ENCODE data around the gene APLF. TPM values are rescaled to one million over a fixed set of nuclear protein-coding genes. Genes with fewer than 3 reads are reported as not detected.

The APLF gene
- polyA plus RNA-seq, 1 of the 3 experiments (the other 2 are of a cell fraction) = 1.1 TPM

DNA sequence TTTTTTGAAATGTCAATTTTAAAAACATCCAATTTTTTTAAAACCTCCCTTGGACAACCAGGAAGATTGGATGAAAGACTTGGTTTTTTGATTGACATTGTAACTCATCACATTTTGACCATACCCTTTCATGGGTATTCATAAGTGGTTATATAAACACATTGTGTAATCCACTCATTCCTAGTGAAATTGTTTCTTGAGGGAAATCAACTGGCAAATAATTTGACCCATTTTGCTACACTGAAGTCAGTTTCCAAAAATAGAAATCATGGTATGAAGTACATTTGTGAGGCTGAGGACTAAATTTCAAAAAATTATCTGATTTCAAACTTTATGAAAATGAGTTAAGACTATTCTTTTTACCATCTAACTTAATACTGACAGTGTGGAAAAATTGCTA lies 31.8 kb upstream of the APLF start:
- H4K20me1 ChIP-seq (ENCODE audit: insufficient read depth) = no peaks in the 10 kb centered on the region
- POLR2A ChIA-PET = no interaction called here

GRCh38 chr2:68436270-68436669 lies 31.1 kb upstream of the APLF start:
- Histone ChIP-seq H3K27me3 (ENCODE audit: insufficient read depth) (no peaks in the 10 kb centered on the region), H2AFZ (ENCODE audit: low read depth) (no peak overlapping the region), H3K27ac (ENCODE audit: low read depth in 2 of 2, low read length in 1 of 2) (no peak overlapping the region), H3K4me1 (ENCODE audit: control insufficient read depth in 1 of 2, insufficient read depth in 2 of 2, low read depth in 1 of 2, low read length in 1 of 2) (peaks cover 0 to 3% of the 10 kb centered on the region in 2 experiments; a peak in 1 of 4 replicates), H3K9me3 (no peaks in the 10 kb centered on the region), H3K4me2 (no peak overlapping the region), H3K36me3 (replicated peaks in 1 of 2; ENCODE audit: control insufficient read depth in 1 of 2, insufficient read depth in 2 of 2, low read length in 1 of 2) (no peaks in the 10 kb centered on the region), H3F3A (replicated peaks; ENCODE audit: insufficient read depth) (no peaks in the 10 kb centered on the region), H3K79me2 (ENCODE audit: insufficient read depth) (no peaks in the 10 kb centered on the region), H3K4me3 (ENCODE audit: low read depth in 2 of 2, low read length in 1 of 2) (no peak overlapping the region), H4K20me1 (ENCODE audit: insufficient read depth) (no peaks in the 10 kb centered on the region), H3K9ac (no peak overlapping the region), H3K9me2 (no peaks in the 10 kb centered on the region)
- CTCF ChIA-PET = no interaction called here
- POLR2A ChIA-PET = no interaction called here
- 54% methylated on average over 4 of the region's 4 CpGs for WGBS (ENCODE audit: low lambda C conversion rate)
- no peak for DNase-seq
- TF ChIP-seq FOSL2 (IDR thresholded peaks at IDR 0.05; ENCODE audit: borderline replicate concordance, low read depth) (no peak), MEF2A (IDR thresholded peaks at IDR 0.05; ENCODE audit: borderline replicate concordance, low read depth) (no peak), JUND (IDR thresholded peaks at IDR 0.05) (no peak), RAD21 (IDR thresholded peaks at IDR 0.05; ENCODE audit: low read length) (no peak), FOXJ3 (CRISPR knock-in tag; IDR thresholded peaks at IDR 0.05) (no peak), NRF1 (IDR thresholded peaks at IDR 0.05; ENCODE audit: low read depth, low read length) (no peak), NFIC (IDR thresholded peaks at IDR 0.05; ENCODE audit: borderline replicate concordance) (no peak), EZH2phosphoT487 (IDR thresholded peaks at IDR 0.05; ENCODE audit: borderline replicate concordance, low read depth) (no peak), POLR2AphosphoS5 (IDR thresholded peaks at IDR 0.05; ENCODE audit: low read depth, low read length) (no peak), CHD2 (IDR thresholded peaks at IDR 0.05; ENCODE audit: low read length, partially characterized antibody) (no peak)
- TF ChIP-seq, protein P1, sequence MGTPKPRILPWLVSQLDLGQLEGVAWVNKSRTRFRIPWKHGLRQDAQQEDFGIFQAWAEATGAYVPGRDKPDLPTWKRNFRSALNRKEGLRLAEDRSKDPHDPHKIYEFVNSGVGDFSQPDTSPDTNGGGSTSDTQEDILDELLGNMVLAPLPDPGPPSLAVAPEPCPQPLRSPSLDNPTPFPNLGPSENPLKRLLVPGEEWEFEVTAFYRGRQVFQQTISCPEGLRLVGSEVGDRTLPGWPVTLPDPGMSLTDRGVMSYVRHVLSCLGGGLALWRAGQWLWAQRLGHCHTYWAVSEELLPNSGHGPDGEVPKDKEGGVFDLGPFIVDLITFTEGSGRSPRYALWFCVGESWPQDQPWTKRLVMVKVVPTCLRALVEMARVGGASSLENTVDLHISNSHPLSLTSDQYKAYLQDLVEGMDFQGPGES (IDR thresholded peaks at IDR 0.05; ENCODE audit: low read depth, low read length) = no peak
- TF ChIP-seq, protein P2, sequence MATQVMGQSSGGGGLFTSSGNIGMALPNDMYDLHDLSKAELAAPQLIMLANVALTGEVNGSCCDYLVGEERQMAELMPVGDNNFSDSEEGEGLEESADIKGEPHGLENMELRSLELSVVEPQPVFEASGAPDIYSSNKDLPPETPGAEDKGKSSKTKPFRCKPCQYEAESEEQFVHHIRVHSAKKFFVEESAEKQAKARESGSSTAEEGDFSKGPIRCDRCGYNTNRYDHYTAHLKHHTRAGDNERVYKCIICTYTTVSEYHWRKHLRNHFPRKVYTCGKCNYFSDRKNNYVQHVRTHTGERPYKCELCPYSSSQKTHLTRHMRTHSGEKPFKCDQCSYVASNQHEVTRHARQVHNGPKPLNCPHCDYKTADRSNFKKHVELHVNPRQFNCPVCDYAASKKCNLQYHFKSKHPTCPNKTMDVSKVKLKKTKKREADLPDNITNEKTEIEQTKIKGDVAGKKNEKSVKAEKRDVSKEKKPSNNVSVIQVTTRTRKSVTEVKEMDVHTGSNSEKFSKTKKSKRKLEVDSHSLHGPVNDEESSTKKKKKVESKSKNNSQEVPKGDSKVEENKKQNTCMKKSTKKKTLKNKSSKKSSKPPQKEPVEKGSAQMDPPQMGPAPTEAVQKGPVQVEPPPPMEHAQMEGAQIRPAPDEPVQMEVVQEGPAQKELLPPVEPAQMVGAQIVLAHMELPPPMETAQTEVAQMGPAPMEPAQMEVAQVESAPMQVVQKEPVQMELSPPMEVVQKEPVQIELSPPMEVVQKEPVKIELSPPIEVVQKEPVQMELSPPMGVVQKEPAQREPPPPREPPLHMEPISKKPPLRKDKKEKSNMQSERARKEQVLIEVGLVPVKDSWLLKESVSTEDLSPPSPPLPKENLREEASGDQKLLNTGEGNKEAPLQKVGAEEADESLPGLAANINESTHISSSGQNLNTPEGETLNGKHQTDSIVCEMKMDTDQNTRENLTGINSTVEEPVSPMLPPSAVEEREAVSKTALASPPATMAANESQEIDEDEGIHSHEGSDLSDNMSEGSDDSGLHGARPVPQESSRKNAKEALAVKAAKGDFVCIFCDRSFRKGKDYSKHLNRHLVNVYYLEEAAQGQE (IDR thresholded peaks at IDR 0.05; ENCODE audit: low read depth, low read length) = no peak
- TF ChIP-seq, protein P3, sequence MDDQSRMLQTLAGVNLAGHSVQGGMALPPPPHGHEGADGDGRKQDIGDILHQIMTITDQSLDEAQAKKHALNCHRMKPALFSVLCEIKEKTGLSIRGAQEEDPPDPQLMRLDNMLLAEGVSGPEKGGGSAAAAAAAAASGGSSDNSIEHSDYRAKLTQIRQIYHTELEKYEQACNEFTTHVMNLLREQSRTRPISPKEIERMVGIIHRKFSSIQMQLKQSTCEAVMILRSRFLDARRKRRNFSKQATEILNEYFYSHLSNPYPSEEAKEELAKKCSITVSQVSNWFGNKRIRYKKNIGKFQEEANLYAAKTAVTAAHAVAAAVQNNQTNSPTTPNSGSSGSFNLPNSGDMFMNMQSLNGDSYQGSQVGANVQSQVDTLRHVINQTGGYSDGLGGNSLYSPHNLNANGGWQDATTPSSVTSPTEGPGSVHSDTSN (IDR thresholded peaks at IDR 0.05) = no peak

More for the DNA sequence above, 31.8 kb upstream of the APLF start:
- Histone ChIP-seq H3K4me3 (ENCODE audit: low read depth in 2 of 2, low read length in 1 of 2) (no peak overlapping the region), H3F3A (replicated peaks; ENCODE audit: insufficient read depth) (no peaks in the 10 kb centered on the region), H2AFZ (ENCODE audit: low read depth) (no peak overlapping the region), H3K36me3 (replicated peaks in 1 of 2; ENCODE audit: control insufficient read depth in 1 of 2, insufficient read depth in 2 of 2, low read length in 1 of 2) (no peaks in the 10 kb centered on the region), H3K9me3 (no peaks in the 10 kb centered on the region), H3K79me2 (ENCODE audit: insufficient read depth) (no peaks in the 10 kb centered on the region), H3K27ac (ENCODE audit: low read depth in 2 of 2, low read length in 1 of 2) (no peak overlapping the region), H3K4me2 (no peak overlapping the region), H3K27me3 (ENCODE audit: insufficient read depth) (no peaks in the 10 kb centered on the region), H3K9ac (no peak overlapping the region), H3K4me1 (ENCODE audit: control insufficient read depth in 1 of 2, insufficient read depth in 2 of 2, low read depth in 1 of 2, low read length in 1 of 2) (peaks cover 0 to 3% of the 10 kb centered on the region in 2 experiments; a peak in 1 of 4 replicates), H3K9me2 (no peaks in the 10 kb centered on the region)
- CTCF ChIA-PET = no interaction called here
- DNase-seq = no peak
- TF ChIP-seq, protein P2 (IDR thresholded peaks at IDR 0.05; ENCODE audit: low read depth, low read length) = no peak
- TF ChIP-seq JUND (IDR thresholded peaks at IDR 0.05) (no peak), YY1 (IDR thresholded peaks at IDR 0.05; ENCODE audit: low read depth) (no peak)
- TF ChIP-seq, protein P4, sequence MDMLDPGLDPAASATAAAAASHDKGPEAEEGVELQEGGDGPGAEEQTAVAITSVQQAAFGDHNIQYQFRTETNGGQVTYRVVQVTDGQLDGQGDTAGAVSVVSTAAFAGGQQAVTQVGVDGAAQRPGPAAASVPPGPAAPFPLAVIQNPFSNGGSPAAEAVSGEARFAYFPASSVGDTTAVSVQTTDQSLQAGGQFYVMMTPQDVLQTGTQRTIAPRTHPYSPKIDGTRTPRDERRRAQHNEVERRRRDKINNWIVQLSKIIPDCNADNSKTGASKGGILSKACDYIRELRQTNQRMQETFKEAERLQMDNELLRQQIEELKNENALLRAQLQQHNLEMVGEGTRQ (IDR thresholded peaks at IDR 0.05; ENCODE audit: borderline replicate concordance, low read depth, low read length) = no peak

Measured in SK-N-SH (cell line).